Panc1 (cell line): ENCODE results near the gene RRP12.

Source experiments
- TF ChIP-seq, protein P1 (sequence below): fragments of 450-650 bp; IDR thresholded peaks from 2 replicates; pipeline ENCODE4 v1.5.1; 2017; ENCODE audit warnings: mild to moderate bottlenecking
- TF ChIP-seq, protein P2 (sequence below), 2 experiments: IDR thresholded peaks; 2 replicates each; pipeline ENCODE4 v1.6.1; 2011 to 2012; ENCODE audit warnings: low read depth in 2 of 2, control low read depth in 1 of 2, low read length in 1 of 2, mild to moderate bottlenecking in 1 of 2, moderate library complexity in 1 of 2; ENCODE audit not compliant: insufficient read depth in 1 of 2

- TF ChIP-seq, protein P1, sequence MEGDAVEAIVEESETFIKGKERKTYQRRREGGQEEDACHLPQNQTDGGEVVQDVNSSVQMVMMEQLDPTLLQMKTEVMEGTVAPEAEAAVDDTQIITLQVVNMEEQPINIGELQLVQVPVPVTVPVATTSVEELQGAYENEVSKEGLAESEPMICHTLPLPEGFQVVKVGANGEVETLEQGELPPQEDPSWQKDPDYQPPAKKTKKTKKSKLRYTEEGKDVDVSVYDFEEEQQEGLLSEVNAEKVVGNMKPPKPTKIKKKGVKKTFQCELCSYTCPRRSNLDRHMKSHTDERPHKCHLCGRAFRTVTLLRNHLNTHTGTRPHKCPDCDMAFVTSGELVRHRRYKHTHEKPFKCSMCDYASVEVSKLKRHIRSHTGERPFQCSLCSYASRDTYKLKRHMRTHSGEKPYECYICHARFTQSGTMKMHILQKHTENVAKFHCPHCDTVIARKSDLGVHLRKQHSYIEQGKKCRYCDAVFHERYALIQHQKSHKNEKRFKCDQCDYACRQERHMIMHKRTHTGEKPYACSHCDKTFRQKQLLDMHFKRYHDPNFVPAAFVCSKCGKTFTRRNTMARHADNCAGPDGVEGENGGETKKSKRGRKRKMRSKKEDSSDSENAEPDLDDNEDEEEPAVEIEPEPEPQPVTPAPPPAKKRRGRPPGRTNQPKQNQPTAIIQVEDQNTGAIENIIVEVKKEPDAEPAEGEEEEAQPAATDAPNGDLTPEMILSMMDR = no peak
- TF ChIP-seq, protein P2, sequence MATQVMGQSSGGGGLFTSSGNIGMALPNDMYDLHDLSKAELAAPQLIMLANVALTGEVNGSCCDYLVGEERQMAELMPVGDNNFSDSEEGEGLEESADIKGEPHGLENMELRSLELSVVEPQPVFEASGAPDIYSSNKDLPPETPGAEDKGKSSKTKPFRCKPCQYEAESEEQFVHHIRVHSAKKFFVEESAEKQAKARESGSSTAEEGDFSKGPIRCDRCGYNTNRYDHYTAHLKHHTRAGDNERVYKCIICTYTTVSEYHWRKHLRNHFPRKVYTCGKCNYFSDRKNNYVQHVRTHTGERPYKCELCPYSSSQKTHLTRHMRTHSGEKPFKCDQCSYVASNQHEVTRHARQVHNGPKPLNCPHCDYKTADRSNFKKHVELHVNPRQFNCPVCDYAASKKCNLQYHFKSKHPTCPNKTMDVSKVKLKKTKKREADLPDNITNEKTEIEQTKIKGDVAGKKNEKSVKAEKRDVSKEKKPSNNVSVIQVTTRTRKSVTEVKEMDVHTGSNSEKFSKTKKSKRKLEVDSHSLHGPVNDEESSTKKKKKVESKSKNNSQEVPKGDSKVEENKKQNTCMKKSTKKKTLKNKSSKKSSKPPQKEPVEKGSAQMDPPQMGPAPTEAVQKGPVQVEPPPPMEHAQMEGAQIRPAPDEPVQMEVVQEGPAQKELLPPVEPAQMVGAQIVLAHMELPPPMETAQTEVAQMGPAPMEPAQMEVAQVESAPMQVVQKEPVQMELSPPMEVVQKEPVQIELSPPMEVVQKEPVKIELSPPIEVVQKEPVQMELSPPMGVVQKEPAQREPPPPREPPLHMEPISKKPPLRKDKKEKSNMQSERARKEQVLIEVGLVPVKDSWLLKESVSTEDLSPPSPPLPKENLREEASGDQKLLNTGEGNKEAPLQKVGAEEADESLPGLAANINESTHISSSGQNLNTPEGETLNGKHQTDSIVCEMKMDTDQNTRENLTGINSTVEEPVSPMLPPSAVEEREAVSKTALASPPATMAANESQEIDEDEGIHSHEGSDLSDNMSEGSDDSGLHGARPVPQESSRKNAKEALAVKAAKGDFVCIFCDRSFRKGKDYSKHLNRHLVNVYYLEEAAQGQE (IDR thresholded peaks at IDR 0.05; ENCODE audit: insufficient read depth in 1 of 2, low read depth in 2 of 2, low read length in 1 of 2) = no peak
Observed at GRCh38 chr10:97336446-97336845, 64.7 kb downstream of the RRP12 start.
